ENCODE data around the gene PACC1. TPM values are rescaled to one million over a fixed set of nuclear protein-coding genes. Genes with fewer than 3 reads are reported as not detected.

Gene PACC1
- total RNA-seq, 4 donors from 2014 or later, result 1.6 to 7.4 (median 3.0) TPM

DNA sequence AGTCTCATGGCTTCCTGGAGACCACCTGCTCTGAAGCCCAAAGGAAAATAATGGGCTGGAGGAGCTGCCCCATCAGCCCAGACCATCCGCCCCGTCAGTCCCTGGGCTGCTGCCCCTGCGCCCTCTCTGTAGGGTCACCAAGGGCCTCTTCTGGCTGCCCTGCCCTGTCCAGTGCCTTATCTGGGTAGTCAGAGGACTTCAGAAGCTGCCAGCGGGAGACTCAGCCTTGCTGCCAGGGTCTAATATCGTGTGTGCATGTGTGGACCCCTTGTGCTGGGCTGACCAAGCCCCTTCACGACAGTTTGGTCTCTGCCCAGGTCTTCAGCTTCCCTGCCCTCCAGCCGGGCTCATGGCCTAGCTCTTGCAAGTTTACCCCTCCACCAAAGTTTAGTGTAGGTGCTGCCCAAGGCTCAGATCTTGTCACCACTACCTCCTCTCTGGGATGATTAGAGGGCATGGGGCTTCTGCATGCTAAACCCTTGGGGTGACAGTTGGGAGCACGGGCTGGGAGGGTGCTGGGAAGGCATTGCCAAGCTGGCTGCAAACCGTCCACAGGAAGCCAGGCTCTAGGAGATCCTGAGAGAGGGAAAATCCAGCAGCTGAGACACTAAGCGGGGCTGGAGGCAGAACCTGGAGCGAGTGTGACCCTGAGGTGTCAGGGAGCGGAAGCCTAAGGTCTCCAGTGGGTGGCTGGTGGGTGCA, 38.6 kb upstream of the PACC1 start:
- Histone ChIP-seq H3K4me3 (no peak overlapping the region), H3K27ac (peak overlapping the region in 1 of 4 donors; percentile 35), H3K9me3 (no peaks in the 10 kb centered on the region), H3K4me1 (no peaks in the 10 kb centered on the region), H3K27me3 (no peaks in the 10 kb centered on the region), H3K36me3 (no peaks in the 10 kb centered on the region)
- TF ChIP-seq POLR2A (IDR thresholded peaks at IDR 0.05), result no peak
- TF ChIP-seq, protein P1, sequence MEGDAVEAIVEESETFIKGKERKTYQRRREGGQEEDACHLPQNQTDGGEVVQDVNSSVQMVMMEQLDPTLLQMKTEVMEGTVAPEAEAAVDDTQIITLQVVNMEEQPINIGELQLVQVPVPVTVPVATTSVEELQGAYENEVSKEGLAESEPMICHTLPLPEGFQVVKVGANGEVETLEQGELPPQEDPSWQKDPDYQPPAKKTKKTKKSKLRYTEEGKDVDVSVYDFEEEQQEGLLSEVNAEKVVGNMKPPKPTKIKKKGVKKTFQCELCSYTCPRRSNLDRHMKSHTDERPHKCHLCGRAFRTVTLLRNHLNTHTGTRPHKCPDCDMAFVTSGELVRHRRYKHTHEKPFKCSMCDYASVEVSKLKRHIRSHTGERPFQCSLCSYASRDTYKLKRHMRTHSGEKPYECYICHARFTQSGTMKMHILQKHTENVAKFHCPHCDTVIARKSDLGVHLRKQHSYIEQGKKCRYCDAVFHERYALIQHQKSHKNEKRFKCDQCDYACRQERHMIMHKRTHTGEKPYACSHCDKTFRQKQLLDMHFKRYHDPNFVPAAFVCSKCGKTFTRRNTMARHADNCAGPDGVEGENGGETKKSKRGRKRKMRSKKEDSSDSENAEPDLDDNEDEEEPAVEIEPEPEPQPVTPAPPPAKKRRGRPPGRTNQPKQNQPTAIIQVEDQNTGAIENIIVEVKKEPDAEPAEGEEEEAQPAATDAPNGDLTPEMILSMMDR (IDR thresholded peaks at IDR 0.05), result no peak
- no peak for DNase-seq

DNA sequence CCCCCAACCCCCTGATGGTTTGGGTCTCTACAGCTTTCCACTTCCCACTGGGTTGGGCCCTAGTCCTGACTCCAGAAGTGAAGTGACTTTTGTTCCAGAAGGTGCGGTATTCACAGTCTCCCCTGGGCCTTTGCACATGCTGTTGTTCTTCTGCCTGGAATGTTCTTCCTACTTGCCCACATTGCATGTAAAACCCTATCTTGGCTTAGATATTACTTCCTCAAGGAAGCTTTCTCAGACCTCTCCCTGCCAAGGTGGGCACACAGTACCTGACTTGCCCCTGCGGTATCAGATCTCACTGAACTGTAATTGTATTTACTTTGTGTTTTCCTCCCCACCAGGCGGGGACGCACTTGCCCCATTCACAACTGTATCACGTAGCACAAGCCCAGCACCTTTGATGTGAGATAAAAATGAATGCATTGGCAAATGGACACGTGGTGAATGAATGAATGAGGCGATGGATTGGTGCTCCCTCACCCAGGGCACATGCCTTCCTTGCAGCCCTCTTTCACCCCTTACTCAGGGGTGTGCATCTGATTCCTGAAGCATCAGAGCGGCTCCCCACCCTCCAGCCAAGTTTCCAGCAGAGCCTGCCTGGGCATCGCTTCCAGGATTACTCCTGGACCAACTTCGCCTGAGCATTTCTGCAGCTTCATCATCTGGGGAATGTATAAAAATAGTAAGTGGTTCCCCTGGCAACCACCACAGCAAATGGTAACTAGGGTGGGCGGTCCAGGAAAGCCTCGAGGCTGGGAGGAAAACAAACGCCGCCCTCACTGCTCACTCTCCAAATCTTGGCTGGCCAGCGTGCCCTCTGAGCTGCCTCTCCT, 37.9 kb upstream of the PACC1 start:
- DNase-seq, result no peak
- TF ChIP-seq POLR2A (IDR thresholded peaks at IDR 0.05), result no peak
- TF ChIP-seq, protein P1 (IDR thresholded peaks at IDR 0.05), result no peak
- H3K27ac ChIP-seq, result no peak overlapping the region

DNA sequence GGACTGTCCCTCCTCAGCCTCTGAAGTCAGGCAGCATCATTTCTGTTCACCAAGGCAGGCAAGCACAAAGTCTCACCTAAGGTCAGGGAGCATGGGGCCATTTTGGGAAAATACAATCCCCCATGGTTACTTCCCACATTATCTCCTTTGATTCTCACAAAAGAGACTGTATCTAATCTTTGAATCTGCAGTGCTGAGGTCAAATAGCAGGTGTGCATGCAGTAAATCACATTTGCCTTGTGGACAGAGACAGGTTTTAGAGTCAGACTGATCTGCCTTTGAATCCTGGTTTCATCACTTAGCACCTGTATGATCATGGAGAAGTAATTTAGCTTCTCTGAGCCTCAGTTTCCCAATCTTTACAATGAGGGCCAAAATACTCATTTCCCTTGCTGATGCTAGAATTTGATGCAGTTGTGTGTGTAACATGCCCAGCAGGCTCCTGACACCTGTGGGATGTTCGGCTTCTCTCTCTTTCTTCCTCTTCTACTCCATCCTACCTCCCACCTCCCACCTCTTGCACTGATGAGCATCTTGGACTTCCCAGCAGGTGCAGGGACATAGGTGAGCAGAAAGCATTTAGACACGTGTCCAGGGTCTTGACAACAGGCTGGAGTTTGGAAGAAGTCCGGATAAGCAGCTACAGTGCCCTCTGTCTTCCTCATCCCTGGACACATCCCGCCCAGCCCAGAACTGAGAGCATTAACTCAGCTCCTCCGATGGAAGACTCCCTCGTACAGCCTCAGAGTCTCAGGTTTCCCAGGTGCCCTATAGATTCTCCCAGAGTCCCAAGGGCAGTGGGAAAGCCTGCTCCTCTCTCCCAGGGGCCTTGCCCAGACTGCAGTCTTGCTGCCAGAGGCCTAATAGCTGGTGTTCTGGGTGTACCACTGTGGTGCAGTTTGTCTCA, 37.0 kb upstream of the PACC1 start:
- TF ChIP-seq, protein P1 (IDR thresholded peaks at IDR 0.05), result no peak
- no peak for TF ChIP-seq POLR2A (IDR thresholded peaks at IDR 0.05)
- Histone ChIP-seq H3K4me3 (no peak overlapping the region), H3K27ac (no peak overlapping the region), H3K4me1 (no peaks in the 10 kb centered on the region), H3K27me3 (no peaks in the 10 kb centered on the region), H3K36me3 (peaks cover 0 to 2% (median 0%) of the 10 kb centered on the region in 3 donors), H3K9me3 (no peaks in the 10 kb centered on the region)
- DNase-seq, result no peak

More for the DNA sequence above, 37.9 kb upstream of the PACC1 start:
- Histone ChIP-seq H3K4me1 (no peaks in the 10 kb centered on the region), H3K36me3 (no peaks in the 10 kb centered on the region), H3K27me3 (no peaks in the 10 kb centered on the region), H3K4me3 (no peak overlapping the region), H3K9me3 (no peaks in the 10 kb centered on the region)

DNA sequence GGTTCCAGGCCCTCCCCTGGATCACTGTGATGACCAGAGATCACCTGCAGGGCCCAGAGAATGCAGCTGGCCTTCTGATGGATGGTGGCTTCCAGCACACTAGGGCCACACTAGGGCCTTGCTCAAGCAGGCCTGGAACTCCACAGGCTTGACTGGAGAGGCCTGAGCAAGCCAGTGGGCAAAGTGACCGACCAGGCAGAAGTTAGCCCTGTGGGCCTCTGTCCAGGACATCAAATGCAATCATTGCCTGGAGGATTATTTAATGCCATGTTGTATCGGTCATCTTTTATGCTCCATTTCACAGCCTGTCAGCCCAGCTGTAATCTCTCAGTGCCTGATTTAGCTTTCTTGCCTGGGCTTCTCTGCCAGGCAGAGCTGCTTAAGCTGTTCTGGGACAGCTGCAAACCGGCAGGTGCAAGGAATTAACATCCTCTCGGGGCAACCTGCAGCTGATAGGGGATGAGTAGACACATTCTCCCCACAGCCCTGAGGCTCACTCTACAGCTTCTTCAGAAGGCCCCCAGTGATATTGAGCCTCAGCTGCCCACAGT, 35.7 kb upstream of the PACC1 start:
- H3K4me1 ChIP-seq, result no peaks in the 10 kb centered on the region
- no peaks in the 10 kb centered on the region for H3K9me3 ChIP-seq
- DNase-seq, result no peak
- no peak overlapping the region for H3K4me3 ChIP-seq
- H3K36me3 ChIP-seq, result peaks cover 0 to 13% (median 0%) of the 10 kb centered on the region in 3 donors
- no peaks in the 10 kb centered on the region for H3K27me3 ChIP-seq
- no peak overlapping the region for H3K27ac ChIP-seq
- TF ChIP-seq, protein P1 (IDR thresholded peaks at IDR 0.05), result no peak
- TF ChIP-seq POLR2A (IDR thresholded peaks at IDR 0.05), result no peak

DNA sequence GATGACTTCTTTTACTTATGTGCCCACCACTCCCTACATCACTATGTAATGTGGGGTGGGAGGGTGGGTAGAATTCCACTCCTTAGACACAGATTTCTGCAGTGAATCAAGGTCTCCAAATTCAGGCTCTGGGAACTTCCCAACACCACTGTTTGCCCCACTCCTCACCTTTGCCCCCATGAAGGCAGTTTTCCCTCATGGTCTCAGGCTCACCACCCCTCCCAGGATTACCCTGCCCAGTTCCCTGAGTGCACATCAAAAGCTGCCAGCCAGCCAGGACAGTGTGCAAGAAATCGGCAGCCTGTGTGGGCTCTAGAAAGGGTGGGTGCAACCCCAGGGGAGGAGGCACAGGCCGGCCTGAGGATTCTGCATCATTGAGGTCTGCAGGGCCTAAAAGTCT, 32.8 kb upstream of the PACC1 start:
- Histone ChIP-seq H3K4me1 (no peaks in the 10 kb centered on the region), H3K4me3 (no peak overlapping the region), H3K36me3 (peaks cover 0 to 19% (median 0%) of the 10 kb centered on the region in 3 donors), H3K9me3 (no peaks in the 10 kb centered on the region), H3K27me3 (no peaks in the 10 kb centered on the region), H3K27ac (no peak overlapping the region)
- no peak for TF ChIP-seq POLR2A (IDR thresholded peaks at IDR 0.05)
- TF ChIP-seq, protein P1 (IDR thresholded peaks at IDR 0.05), result no peak
- no peak for DNase-seq
